HUES64 (cell line): ENCODE data around the gene FAM234A.
"Not testable (repeated sequence)": the region's sequence is repeated elsewhere in the genome, so short reads cannot be mapped to it uniquely, and the experiment has no call there.

Experiments
- H3K27ac ChIP-seq: 2 replicates; pipeline ENCODE4 v1.7.0; 2013; ENCODE audit warnings: low read depth, low read length, inconsistent platforms
- H3K27me3 ChIP-seq: 2 replicates; pipeline ENCODE4 v1.6.1; 2013; ENCODE audit warnings: mild to moderate bottlenecking, low read length; ENCODE audit not compliant: insufficient read depth
- H3K36me3 ChIP-seq: 2 replicates; pipeline ENCODE4 v1.6.1; 2013; ENCODE audit warnings: mild to moderate bottlenecking, low read length; ENCODE audit not compliant: insufficient read depth
- H3K4me1 ChIP-seq: 2 replicates; pipeline ENCODE4 v1.6.1; 2013; ENCODE audit warnings: mild to moderate bottlenecking, low read length, moderate library complexity; ENCODE audit not compliant: insufficient read depth
- H3K4me3 ChIP-seq: 2 replicates; pipeline ENCODE4 v1.5.1; 2013; ENCODE audit warnings: mild to moderate bottlenecking, low read length, moderate library complexity
- H3K9ac ChIP-seq: 2 replicates; pipeline ENCODE4 v1.6.1; 2013; ENCODE audit warnings: mild to moderate bottlenecking, low read depth, low read length
- H3K9me3 ChIP-seq: 2 replicates; pipeline ENCODE4 v1.6.1; 2013; ENCODE audit warnings: low read depth, low read length; ENCODE audit not compliant: insufficient read depth
- WGBS: fragments of 150-250, 120-280 bp; methylation state at CpG from one replicate; pipeline ENCODE4 v1.1.7; 2013; ENCODE audit warnings: missing lambda C conversion rate; 5-methylcytosine and 5-hydroxymethylcytosine counted together

The FAM234A gene

DNA sequence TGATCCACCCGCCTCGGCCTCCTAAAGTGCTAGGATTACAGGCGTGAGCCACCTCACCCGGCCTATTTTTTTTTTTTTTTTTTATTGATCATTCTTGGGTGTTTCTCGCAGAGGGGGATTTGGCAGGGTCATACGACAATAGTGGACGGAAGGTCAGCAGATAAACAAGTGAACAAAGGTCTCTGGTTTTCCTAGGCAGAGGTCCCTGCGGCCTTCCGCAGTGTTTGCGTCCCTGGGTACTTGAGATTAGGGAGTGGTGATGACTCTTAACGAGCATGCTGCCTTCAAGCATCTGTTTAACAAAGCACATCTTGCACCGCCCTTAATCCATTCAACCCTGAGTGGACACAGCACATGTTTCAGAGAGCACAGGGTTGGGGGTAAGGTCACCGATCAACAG, 23.5 kb downstream of the FAM234A start:
- not testable (repeated sequence) for H3K27me3 ChIP-seq, H3K9ac ChIP-seq, H3K4me1 ChIP-seq, H3K9me3 ChIP-seq, H3K27ac ChIP-seq, H3K4me3 ChIP-seq
- H3K36me3 ChIP-seq, result peaks cover 63% of the 10 kb centered on the region
- 92% methylated on average over 7 of the region's 13 CpGs for WGBS

DNA sequence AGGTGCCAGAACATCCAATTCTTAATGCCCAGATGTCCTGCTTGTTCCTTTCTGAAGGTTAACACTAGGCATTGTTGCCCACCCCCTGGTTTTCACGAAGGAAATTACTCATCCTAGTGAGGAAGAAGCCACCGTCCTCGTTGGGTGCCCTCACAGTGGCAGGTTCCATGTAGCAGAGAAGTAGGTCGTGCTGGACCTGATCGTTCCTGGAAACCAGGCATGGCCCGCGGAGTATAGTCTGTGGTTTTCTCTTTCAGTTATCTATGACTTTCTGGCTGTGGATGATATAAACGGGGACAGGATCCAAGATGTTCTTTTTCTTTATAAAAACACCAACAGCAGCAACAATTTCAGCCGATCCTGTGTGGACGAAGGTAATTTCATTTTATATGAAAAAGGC, 24.6 kb downstream of the FAM234A start:
- Histone ChIP-seq H3K4me3 (no peak overlapping the region), H3K27ac (no peak overlapping the region), H3K27me3 (no peaks in the 10 kb centered on the region), H3K9me3 (no peaks in the 10 kb centered on the region), H3K9ac (no peak overlapping the region), H3K4me1 (no peaks in the 10 kb centered on the region), H3K36me3 (peaks cover 64% of the 10 kb centered on the region)
- 94% methylated on average over 9 of the region's 10 CpGs for WGBS

DNA sequence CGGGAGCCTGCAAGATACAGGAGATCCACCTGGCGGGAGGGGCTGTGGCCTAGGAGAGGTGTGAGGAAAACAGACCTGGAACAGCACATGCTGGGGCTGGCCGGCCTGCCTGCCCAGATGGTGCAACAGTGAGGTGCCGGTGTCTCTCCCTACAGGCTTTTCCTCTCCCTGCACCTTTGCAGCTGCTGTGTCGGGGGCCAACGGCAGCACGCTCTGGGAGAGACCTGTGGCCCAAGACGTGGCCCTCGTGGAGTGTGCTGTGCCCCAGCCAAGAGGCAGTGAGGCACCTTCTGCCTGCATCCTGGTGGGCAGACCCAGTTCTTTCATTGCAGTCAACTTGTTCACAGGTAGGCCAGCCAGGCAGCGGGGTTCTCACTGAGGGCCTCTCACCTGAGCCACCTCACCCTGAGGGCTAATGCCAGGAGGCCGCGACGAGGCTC, 25.2 kb downstream of the FAM234A start:
- Histone ChIP-seq H3K4me3 (no peak overlapping the region), H3K27ac (no peak overlapping the region), H3K9ac (no peak overlapping the region), H3K4me1 (no peaks in the 10 kb centered on the region), H3K36me3 (peaks cover 59% of the 10 kb centered on the region), H3K27me3 (no peaks in the 10 kb centered on the region), H3K9me3 (no peaks in the 10 kb centered on the region)
- 92% methylated on average over 13 of the region's 13 CpGs for WGBS

DNA sequence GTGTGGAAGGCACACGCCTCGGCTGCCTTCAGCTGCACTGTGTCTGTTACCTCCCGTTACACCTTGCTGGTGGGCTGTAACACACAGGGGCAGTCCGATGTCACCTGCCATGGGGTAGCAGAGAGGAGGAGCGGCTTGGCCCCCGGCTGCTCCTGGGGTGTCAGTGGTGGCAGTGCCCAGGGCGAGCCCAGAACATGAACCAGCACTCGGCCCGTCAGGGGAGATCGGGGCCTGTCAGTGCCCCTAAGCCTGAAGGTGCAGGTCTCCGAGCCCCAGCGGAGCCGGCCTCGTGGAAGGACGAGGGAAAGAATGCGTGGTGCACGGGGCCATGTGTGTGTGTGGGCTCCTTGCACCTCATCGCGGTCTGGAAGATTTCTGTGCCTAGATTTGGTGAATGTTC, 25.7 kb downstream of the FAM234A start:
- Histone ChIP-seq H3K27me3 (no peaks in the 10 kb centered on the region), H3K9ac (no peak overlapping the region), H3K9me3 (no peaks in the 10 kb centered on the region), H3K27ac (no peak overlapping the region), H3K36me3 (peaks cover 57% of the 10 kb centered on the region), H3K4me3 (no peak overlapping the region), H3K4me1 (no peaks in the 10 kb centered on the region)
- WGBS, result 95% methylated on average over 19 of the region's 19 CpGs

DNA sequence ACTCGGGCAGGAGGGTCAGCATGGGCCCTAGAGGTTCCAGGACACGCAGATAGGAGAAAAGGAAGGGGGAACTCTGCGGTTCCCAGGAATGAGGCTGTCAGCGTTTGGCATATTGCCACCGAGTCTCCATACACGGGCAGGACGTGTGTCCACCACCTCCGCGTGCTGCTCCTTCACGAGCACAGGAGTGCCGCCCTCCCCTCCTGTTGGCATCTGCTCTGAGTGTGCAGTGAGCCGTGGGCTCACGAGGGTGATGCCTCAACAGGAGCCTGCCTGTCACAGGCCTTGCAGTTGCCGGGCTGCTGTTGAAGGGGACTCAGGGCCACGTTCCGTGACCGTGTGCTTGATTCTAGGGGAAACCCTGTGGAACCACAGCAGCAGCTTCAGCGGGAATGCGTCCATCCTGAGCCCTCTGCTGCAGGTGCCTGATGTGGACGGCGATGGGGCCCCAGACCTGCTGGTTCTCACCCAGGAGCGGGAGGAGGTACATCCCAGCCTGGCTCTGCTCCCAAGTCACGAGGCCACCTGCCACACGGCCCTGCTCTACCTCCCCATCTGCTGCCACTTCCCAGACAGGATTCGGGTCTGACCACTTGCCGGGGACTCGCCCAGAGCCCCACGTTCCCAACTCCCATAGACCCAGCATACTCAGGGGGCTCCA, 26.5 kb downstream of the FAM234A start:
- H3K9ac ChIP-seq, result no peak overlapping the region
- no peaks in the 10 kb centered on the region for H3K4me1 ChIP-seq
- WGBS, result 96% methylated on average over 28 of the region's 28 CpGs
- H3K27ac ChIP-seq, result no peak overlapping the region
- H3K9me3 ChIP-seq, result no peaks in the 10 kb centered on the region
- H3K4me3 ChIP-seq, result no peak overlapping the region
- peaks cover 49% of the 10 kb centered on the region for H3K36me3 ChIP-seq
- H3K27me3 ChIP-seq, result no peaks in the 10 kb centered on the region

DNA sequence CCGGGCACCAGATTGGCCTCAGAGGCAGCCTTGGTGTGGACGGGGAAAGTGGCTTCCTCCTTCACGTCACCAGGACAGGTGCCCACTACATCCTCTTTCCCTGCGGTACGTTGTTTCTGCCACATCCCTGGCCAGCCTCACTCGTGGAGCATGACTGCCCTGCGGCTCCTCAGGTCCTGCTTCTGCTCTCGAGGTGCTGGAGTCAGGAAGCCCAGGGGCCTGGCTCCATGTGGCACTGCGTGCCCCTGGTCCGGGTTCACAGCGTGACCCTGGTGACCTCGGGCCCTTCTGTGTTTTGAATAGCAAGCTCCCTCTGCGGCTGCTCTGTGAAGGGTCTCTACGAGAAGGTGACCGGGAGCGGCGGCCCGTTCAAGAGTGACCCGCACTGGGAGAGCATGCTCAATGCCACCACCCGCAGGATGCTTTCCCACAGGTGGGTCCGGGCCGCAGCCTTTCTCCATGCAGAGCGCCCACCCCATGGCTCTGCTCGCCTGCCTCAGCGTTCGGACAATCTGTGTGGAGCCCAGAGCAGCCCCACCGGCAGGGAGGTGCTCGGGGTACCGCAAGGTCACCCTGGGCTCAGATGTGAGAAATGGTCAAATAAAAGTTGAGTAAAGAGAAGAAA, 27.6 kb downstream of the FAM234A start:
- no peak overlapping the region for H3K4me3 ChIP-seq
- H3K4me1 ChIP-seq, result no peaks in the 10 kb centered on the region
- WGBS, result 97% methylated on average over 29 of the region's 29 CpGs
- peaks cover 48% of the 10 kb centered on the region for H3K36me3 ChIP-seq
- H3K27me3 ChIP-seq, result no peaks in the 10 kb centered on the region
- no peak overlapping the region for H3K9ac ChIP-seq
- no peak overlapping the region for H3K27ac ChIP-seq
- H3K9me3 ChIP-seq, result no peaks in the 10 kb centered on the region

DNA sequence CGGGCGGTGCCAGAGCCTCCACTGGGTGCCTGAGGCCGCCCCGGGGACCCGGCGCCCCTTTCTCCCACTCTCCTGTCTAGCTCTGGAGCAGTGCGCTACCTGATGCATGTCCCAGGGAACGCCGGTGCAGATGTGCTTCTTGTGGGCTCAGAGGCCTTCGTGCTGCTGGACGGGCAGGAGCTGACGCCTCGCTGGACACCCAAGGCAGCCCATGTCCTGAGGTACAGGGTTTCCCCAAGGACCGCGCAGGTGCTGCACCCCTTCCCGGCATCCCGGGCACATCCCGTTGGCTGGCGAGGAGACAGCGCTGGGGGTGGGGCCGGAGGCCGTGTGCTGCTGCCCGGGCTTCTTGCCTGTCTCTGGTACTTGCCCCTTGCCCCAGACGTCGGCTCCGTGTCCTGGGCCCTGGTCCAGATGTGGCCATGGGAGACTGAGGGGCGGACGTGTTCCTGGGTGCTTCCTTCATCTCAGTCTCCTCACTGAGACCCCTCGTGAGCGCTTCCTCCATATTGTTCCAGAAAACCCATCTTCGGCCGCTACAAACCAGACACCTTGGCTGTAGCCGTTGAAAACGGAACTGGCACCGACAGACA, 28.7 kb downstream of the FAM234A start:
- H3K27ac ChIP-seq, result no peak overlapping the region
- no peak overlapping the region for H3K4me3 ChIP-seq
- no peaks in the 10 kb centered on the region for H3K4me1 ChIP-seq
- no peaks in the 10 kb centered on the region for H3K27me3 ChIP-seq
- H3K9ac ChIP-seq, result no peak overlapping the region
- H3K9me3 ChIP-seq, result no peaks in the 10 kb centered on the region
- WGBS, result 96% methylated on average over 35 of the region's 35 CpGs
- H3K36me3 ChIP-seq, result peaks cover 48% of the 10 kb centered on the region

DNA sequence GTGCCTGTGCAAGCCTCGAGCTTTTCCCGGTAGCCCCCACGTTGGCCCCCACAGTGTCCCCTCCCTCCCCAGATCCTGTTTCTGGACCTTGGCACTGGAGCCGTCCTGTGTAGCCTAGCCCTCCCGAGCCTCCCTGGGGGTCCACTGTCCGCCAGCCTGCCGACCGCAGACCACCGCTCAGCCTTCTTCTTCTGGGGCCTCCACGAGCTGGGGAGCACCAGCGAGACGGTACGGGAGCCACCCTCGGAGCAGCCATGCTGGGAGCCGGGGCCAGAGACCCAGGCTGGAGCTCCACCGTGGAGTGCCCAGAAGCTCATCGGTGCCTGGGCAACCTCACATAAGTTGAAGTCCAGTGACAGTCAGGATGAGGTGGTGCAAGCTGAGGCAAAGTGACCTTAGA, 29.3 kb downstream of the FAM234A start:
- 96% methylated on average over 17 of the region's 17 CpGs for WGBS
- no peaks in the 10 kb centered on the region for H3K27me3 ChIP-seq
- no peaks in the 10 kb centered on the region for H3K9me3 ChIP-seq
- peaks cover 46% of the 10 kb centered on the region for H3K36me3 ChIP-seq
- H3K4me1 ChIP-seq, result no peaks in the 10 kb centered on the region
- H3K4me3 ChIP-seq, result no peak overlapping the region
- H3K27ac ChIP-seq, result no peak overlapping the region
- H3K9ac ChIP-seq, result no peak overlapping the region

DNA sequence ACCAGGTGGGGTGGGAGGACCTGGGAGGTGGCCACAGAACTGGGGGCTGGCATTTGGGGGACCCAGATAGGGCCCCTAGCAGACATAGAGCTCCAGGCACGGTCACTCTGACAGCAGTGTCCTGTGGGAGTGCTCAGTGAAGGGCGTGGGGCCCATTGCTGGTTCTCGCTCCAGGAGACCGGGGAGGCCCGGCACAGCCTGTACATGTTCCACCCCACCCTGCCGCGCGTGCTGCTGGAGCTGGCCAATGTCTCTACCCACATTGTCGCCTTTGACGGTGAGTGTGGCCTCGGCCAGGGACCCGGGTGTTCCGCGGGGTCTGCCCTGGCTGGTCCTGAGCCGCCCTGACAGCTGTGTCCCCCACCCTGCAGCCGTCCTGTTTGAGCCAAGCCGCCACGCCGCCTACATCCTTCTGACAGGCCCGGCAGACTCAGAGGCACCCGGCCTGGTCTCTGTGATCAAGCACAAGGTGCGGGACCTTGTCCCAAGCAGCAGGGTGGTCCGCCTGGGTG, 29.9 kb downstream of the FAM234A start:
- peaks cover 41% of the 10 kb centered on the region for H3K36me3 ChIP-seq
- H3K27ac ChIP-seq, result no peak overlapping the region
- 96% methylated on average over 23 of the region's 23 CpGs for WGBS
- H3K4me3 ChIP-seq, result no peak overlapping the region
- no peaks in the 10 kb centered on the region for H3K9me3 ChIP-seq
- H3K27me3 ChIP-seq, result no peaks in the 10 kb centered on the region
- H3K4me1 ChIP-seq, result no peaks in the 10 kb centered on the region
- H3K9ac ChIP-seq, result no peak overlapping the region

DNA sequence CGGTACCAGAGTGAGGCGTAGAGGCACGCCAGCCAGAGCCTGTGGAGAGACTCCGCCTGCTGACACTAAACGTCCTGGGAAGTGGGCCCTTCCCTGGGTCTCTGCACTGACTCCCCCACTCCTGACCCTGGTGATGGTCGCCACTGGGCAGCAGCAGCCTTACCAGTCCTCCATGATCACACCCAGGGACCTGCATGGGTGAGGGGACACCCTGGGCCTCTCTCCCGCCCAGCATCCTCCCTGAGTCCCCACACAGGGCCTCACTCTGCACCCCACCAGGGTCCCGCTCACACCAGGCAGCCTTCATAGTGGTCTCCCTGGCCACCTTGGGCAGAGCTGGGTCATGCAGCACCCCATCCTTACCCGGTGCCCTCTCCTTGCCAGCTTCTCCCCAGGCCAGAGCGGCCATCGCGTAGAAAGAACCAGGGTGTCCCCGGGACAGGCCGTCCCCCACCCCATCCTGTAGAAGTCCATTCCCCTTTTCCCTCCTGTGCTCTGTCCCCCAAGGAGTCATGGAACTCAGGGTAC, 30.4 kb downstream of the FAM234A start:
- H3K4me3 ChIP-seq, result no peak overlapping the region
- H3K36me3 ChIP-seq, result peaks cover 35% of the 10 kb centered on the region
- 92% methylated on average over 14 of the region's 14 CpGs for WGBS
- H3K4me1 ChIP-seq, result no peaks in the 10 kb centered on the region
- no peaks in the 10 kb centered on the region for H3K27me3 ChIP-seq
- no peaks in the 10 kb centered on the region for H3K9me3 ChIP-seq
- H3K27ac ChIP-seq, result no peak overlapping the region
- no peak overlapping the region for H3K9ac ChIP-seq

DNA sequence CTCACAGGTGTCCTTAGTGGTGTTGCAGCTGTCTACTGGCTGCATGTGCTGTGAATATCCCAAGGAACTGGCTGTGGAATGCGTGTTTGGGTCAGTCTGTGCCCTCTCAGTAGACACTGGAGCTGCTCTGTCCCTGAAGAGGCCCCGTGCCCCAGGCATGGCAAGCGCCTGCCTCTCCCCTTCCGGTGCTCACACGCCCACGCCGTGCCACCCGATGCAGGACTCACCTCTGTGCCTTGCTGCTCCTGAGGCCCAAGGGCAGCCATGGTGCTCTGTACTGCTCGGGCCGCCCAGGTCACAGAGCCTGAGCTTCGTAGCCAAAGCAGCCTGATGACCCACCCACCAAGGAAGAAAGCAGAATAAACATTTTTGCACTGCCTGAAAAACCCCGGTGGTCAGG, 31.1 kb downstream of the FAM234A start:
- 94% methylated on average over 12 of the region's 12 CpGs for WGBS
- H3K4me1 ChIP-seq, result no peaks in the 10 kb centered on the region
- H3K36me3 ChIP-seq, result peaks cover 28% of the 10 kb centered on the region; the same call in 1 of the 2 replicates
- H3K27me3 ChIP-seq, result no peaks in the 10 kb centered on the region
- no peak overlapping the region for H3K9ac ChIP-seq
- no peaks in the 10 kb centered on the region for H3K9me3 ChIP-seq
- no peak overlapping the region for H3K4me3 ChIP-seq
- H3K27ac ChIP-seq, result no peak overlapping the region
